Stimulated activated CD4-positive, alpha-beta T cell treated with anti-CD3 and anti-CD28 coated beads, Interleukin-1b, Interleukin-23, amount 100 ng/mL, for 1 hour (primary cell): Measurements from ENCODE around the gene TEX14.
A peak's percentile ranks its signal among the peaks of the same experiment; 100 is the strongest.
"Not testable (repeated sequence)": the region's sequence is repeated elsewhere in the genome, so short reads cannot be mapped to it uniquely, and the experiment has no call there.

Experiments used
- DNase-seq, 2 donors: peaks; one replicate each; pipeline ENCODE4 v3.0.0-alpha.2; 2020; ENCODE audit warnings: low read depth in 2 of 2

The TEX14 gene

GRCh38 chr17:58564243-58564642 lies 127.6 kb downstream of the TEX14 start:
- DNase-seq: no peak

- no peak for DNase-seq
Measured at GRCh38 chr17:58560511-58560910, 131.3 kb downstream of the TEX14 start.

GRCh38 chr17:58557981-58558380 lies 133.9 kb downstream of the TEX14 start:
- DNase-seq: no peak

GRCh38 chr17:58556833-58557250 lies 135.0 kb downstream of the TEX14 start:
- no peak for DNase-seq

- DNase-seq: not testable (repeated sequence)
Measured at GRCh38 chr17:58555109-58555508, 136.7 kb downstream of the TEX14 start.

GRCh38 chr17:58541249-58541648 lies 150.6 kb downstream of the TEX14 start:
- DNase-seq: no peak

- DNase-seq: no peak
Measured at GRCh38 chr17:58539698-58540097, 152.1 kb downstream of the TEX14 start.

GRCh38 chr17:58538811-58539409 lies 152.9 kb downstream of the TEX14 start:
- DNase-seq: no peak

GRCh38 chr17:58537266-58537665 lies 154.6 kb downstream of the TEX14 start:
- DNase-seq: no peak

GRCh38 chr17:58536542-58536941 lies 155.3 kb downstream of the TEX14 start:
- no peak for DNase-seq

GRCh38 chr17:58535431-58535830 lies 156.4 kb downstream of the TEX14 start:
- no peak for DNase-seq

- DNase-seq: no peak
Measured at GRCh38 chr17:58534901-58535421, 156.9 kb downstream of the TEX14 start.

GRCh38 chr17:58534331-58534730 lies 157.5 kb downstream of the TEX14 start:
- no peak for DNase-seq

- DNase-seq: no peak
Measured at GRCh38 chr17:58533616-58534188, 158.1 kb downstream of the TEX14 start.

- DNase-seq: no peak
Measured at GRCh38 chr17:58532555-58532951, 159.3 kb downstream of the TEX14 start.

- DNase-seq: peak in 1 of 2 donors; percentile 49
Measured at GRCh38 chr17:58531661-58532554, 159.9 kb downstream of the TEX14 start.

GRCh38 chr17:58531122-58531521 lies 160.7 kb downstream of the TEX14 start:
- DNase-seq: no peak

GRCh38 chr17:58530655-58531054 lies 161.2 kb downstream of the TEX14 start:
- no peak for DNase-seq

GRCh38 chr17:58529275-58529674 lies 162.6 kb downstream of the TEX14 start:
- no peak for DNase-seq

GRCh38 chr17:58528443-58528842 lies 163.4 kb downstream of the TEX14 start:
- no peak for DNase-seq

- DNase-seq: no peak
Measured at GRCh38 chr17:58527949-58528348, 163.9 kb downstream of the TEX14 start.

- DNase-seq: no peak
Measured at GRCh38 chr17:58527306-58527705, 164.5 kb downstream of the TEX14 start.

- DNase-seq: no peak
Measured at GRCh38 chr17:58525239-58525638, 166.6 kb downstream of the TEX14 start.
